ENCODE data around the gene LRCH3. TPM values are rescaled to one million over a fixed set of nuclear protein-coding genes. Genes with fewer than 3 reads are reported as not detected.
A peak's percentile ranks its signal among the peaks of the same experiment; 100 is the strongest.

The LRCH3 gene
- 13.3 and 18.5 TPM in 2 replicates for total RNA-seq (2014; rRNA removed; shearing (Covaris generic); ENCODE audit: low replicate concordance)

GRCh38 chr3:197791113-197791891 is at the start of gene LRCH3:
Gene LRCH3 (plus strand): TSS chr3:197791254. CDS start chr3:197791279, 25 bp downstream.
- in situ Hi-C loops (cut with HindIII; ENCODE audit: low pct_unique_long_range_greater_than_20kb, low sequenced_read_pairs) = no loop called here
- DNase-seq (ENCODE audit: low read depth) = peak; percentile 82

GRCh38 chr3:197742787-197743186 is 48.3 kb upstream of the LRCH3 start:
- in situ Hi-C loops (cut with HindIII; ENCODE audit: low pct_unique_long_range_greater_than_20kb, low sequenced_read_pairs) = no loop called here
- DNase-seq (ENCODE audit: low read depth) = no peak

DNA sequence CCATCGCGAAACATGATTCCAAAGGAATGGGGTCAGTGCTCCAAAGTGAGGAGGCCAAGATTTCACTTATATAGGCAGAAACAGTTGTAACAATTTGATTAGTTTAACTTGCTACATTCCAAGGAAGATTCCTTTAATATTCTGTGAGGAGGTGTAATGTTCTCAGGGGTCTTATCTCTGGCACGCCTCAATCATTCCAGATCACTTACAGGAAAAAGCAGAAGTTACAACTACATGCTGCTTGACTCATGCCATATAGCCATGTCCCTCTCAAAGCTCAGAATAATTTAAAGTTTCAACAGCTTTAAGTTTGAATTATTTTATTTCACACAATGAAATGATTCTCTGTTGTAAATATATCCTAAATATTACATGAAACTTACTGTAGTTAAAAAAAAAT is 44.8 kb upstream of the LRCH3 start:
- in situ Hi-C loops (cut with HindIII; ENCODE audit: low pct_unique_long_range_greater_than_20kb, low sequenced_read_pairs) = no loop called here

GRCh38 chr3:197746801-197747237 is 44.2 kb upstream of the LRCH3 start:
- no peak for DNase-seq (ENCODE audit: low read depth)
- in situ Hi-C loops (cut with HindIII; ENCODE audit: low pct_unique_long_range_greater_than_20kb, low sequenced_read_pairs) = no loop called here

More for the DNA sequence above, 44.8 kb upstream of the LRCH3 start:
- no peak for DNase-seq (ENCODE audit: low read depth)

DNA sequence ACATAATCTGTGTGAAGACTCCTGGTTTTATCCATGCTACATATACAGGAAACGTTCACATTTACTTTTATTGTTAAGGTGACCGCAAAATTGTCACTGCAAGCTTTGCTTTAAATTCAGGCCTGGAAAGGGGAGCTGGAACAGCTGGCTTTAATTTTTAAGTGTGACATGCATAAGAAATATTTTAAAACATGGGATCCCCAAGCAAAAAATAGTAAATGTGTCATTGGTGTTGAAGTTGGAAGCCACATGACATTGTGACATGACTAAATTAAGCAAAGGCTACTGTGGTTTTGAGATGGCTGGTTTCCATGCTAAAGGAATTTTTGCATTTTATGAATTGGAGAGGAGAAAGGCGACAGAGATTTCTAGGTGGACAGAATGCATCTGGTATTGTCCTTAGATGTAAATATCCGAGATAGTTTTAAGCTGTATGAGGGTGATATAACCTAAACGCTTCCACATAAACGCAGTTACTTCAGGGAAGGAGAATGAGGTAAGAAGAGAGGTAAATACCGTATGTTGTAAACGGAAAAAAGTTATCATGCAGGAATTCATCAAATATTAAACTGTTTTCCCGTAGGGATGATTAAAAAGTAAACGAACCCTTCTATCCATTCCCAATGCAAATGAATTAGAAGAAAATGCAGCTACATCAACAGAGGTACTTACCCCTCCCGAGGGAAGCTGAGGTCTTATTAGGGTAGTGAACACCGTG is 42.3 kb upstream of the LRCH3 start:
- in situ Hi-C loops (cut with HindIII; ENCODE audit: low pct_unique_long_range_greater_than_20kb, low sequenced_read_pairs) = no loop called here
- no peak for DNase-seq (ENCODE audit: low read depth)

- in situ Hi-C loops (cut with HindIII; ENCODE audit: low pct_unique_long_range_greater_than_20kb, low sequenced_read_pairs) = no loop called here
- DNase-seq (ENCODE audit: low read depth) = no peak
These were observed 41.8 kb upstream of the LRCH3 start for GRCh38 chr3:197749315-197749600.

GRCh38 chr3:197749601-197750395 is 41.3 kb upstream of the LRCH3 start, which contains the start of gene FYTTD1:
Gene FYTTD1 (plus strand): TSS chr3:197749883. CDS start chr3:197749972, 89 bp downstream.
- DNase-seq (ENCODE audit: low read depth) = peak; percentile 79
- in situ Hi-C loops (cut with HindIII; ENCODE audit: low pct_unique_long_range_greater_than_20kb, low sequenced_read_pairs) = no loop called here

GRCh38 chr3:197750396-197750831 is 40.6 kb upstream of the LRCH3 start:
- in situ Hi-C loops (cut with HindIII; ENCODE audit: low pct_unique_long_range_greater_than_20kb, low sequenced_read_pairs) = no loop called here
- DNase-seq (ENCODE audit: low read depth) = peak; percentile 57

DNA sequence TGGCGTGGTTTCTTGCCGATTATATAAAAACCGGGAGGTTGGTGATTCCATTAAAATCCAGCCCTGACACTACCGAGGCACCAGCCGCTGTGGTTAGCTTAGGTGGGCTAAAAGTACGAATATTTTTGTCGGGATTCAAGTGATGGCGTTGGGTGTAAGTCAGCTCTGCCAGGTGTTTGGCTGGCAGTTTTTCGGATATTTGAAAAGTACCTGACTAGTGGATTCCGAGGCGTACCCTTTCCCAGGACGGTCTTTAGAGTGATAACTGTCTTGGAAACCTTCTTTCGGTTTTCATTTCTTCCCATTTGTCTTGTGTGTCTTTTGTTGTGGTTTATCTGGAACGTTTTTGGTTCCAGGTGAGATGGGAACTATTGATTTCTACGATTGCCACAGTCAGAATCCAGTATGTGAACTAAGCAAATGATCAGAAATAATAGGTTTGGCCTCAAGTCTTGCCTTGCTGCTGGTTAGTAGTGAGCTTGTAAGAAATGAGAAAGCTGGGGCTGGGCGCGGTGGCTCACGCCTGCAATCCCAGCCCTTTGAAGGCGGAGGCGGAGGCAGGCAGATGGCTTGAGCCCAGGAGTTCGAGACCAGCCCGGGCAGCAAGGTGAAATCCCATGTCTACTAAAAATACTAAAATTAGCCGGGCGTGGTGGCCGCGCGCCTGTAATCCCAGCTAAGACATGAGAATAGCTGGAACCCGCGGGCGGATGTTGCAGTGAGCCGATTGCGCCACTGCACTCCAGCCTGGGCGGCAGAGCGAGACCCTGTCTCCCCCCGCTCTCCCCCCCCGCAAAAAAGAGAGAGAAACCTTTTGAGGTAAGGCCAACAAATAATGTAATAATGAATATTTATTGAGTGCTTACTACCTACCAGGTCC is 40.0 kb upstream of the LRCH3 start:
- DNase-seq (ENCODE audit: low read depth) = peak; percentile 24
- in situ Hi-C loops (cut with HindIII; ENCODE audit: low pct_unique_long_range_greater_than_20kb, low sequenced_read_pairs) = no loop called here

GRCh38 chr3:197752107-197752506 is 38.9 kb upstream of the LRCH3 start:
- in situ Hi-C loops (cut with HindIII; ENCODE audit: low pct_unique_long_range_greater_than_20kb, low sequenced_read_pairs) = no loop called here
- no peak for DNase-seq (ENCODE audit: low read depth)

- in situ Hi-C loops (cut with HindIII; ENCODE audit: low pct_unique_long_range_greater_than_20kb, low sequenced_read_pairs) = no loop called here
- no peak for DNase-seq (ENCODE audit: low read depth)
These were observed 37.8 kb upstream of the LRCH3 start for GRCh38 chr3:197753263-197753662.

GRCh38 chr3:197756704-197757103 is 34.4 kb upstream of the LRCH3 start:
- in situ Hi-C loops (cut with HindIII; ENCODE audit: low pct_unique_long_range_greater_than_20kb, low sequenced_read_pairs) = no loop called here
- DNase-seq (ENCODE audit: low read depth) = no peak

DNA sequence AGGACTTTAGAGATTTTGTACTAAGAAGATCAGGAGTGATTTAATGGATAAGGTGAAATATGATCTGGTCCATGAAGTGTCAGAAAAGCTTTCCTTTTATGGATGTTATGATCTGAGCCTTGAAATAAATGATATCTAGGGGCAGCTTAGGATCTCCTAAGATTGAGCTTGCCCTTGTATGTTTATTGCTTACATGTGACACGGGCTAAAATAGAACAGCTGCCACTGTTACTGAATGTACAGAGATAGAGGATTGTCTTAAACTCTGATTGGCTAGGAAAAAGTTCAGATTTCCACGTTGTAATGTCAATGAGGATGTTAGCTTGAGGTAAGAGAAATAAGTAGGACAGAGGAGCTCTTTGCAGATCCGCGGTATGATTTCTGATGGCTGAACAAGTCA is 32.5 kb upstream of the LRCH3 start:
- DNase-seq (ENCODE audit: low read depth) = no peak
- in situ Hi-C loops (cut with HindIII; ENCODE audit: low pct_unique_long_range_greater_than_20kb, low sequenced_read_pairs) = no loop called here

- DNase-seq (ENCODE audit: low read depth) = no peak
- in situ Hi-C loops (cut with HindIII; ENCODE audit: low pct_unique_long_range_greater_than_20kb, low sequenced_read_pairs) = no loop called here
These were observed 29.3 kb upstream of the LRCH3 start for GRCh38 chr3:197761784-197762183.

GRCh38 chr3:197775317-197775716 is 15.7 kb upstream of the LRCH3 start:
- no peak for DNase-seq (ENCODE audit: low read depth)
- in situ Hi-C loops (cut with HindIII; ENCODE audit: low pct_unique_long_range_greater_than_20kb, low sequenced_read_pairs) = no loop called here

GRCh38 chr3:197782230-197782629 is 8.8 kb upstream of the LRCH3 start:
- no peak for DNase-seq (ENCODE audit: low read depth)
- in situ Hi-C loops (cut with HindIII; ENCODE audit: low pct_unique_long_range_greater_than_20kb, low sequenced_read_pairs) = no loop called here

- in situ Hi-C loops (cut with HindIII; ENCODE audit: low pct_unique_long_range_greater_than_20kb, low sequenced_read_pairs) = no loop called here
- no peak for DNase-seq (ENCODE audit: low read depth)
These were observed 7.0 kb upstream of the LRCH3 start for GRCh38 chr3:197784019-197784585.

- no peak for DNase-seq (ENCODE audit: low read depth)
- in situ Hi-C loops (cut with HindIII; ENCODE audit: low pct_unique_long_range_greater_than_20kb, low sequenced_read_pairs) = no loop called here
These were observed 3.6 kb upstream of the LRCH3 start for GRCh38 chr3:197787412-197787811.
